ENCODE results near the gene BIN2.

Gene BIN2

DNA sequence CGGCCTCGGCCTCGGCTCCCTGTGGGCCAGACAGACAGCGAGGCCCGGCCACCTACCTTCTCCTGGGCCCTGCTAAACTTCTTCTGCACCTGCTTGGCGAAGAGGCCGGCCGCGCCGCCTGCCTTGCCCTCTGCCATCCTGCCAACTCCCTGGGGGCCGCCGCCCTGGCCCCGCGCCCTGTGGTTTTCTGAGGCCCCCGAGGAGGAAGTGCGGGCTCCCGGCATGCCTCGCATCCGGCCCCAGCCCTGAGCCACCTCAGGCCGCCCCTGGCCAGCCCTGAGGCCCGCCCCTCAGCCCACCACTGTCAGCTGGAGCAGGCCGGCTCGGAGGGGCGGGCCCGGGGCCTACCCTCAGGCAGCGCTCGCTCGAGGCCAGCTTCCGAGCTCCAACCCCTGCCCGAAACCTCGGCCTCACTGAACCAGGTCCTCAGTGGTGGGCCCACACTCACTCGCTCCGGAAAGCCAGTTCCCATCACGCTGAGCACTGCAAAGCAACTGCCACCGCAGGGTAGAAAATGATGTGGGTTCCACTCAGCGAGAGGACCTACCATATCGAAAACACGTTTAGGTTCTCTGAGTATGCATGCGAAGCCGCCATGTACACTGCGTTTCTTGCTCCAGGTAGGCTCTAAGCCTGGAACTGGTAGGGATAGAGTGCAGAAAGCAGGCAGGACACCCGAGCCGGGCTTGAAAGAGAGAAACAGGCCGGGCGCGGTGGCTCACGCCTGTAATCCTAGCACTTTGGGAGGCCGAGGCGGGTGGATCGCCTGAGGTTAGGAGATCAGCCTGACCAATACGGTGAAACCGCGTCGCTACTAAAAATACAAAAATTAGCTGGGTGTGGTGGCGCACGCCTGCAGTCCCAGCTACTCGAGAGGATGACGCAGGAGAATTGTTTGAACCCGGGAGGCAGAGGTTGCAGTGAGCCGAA, at the start of gene BIN2:
TSS of gene BIN2 (minus strand) at position 209 of the 930 bp plus-strand sequence. CDS start at position 137, 72 bp downstream.
- peak; percentile 60 for DNase-seq (ENCODE audit: low read depth)

DNA sequence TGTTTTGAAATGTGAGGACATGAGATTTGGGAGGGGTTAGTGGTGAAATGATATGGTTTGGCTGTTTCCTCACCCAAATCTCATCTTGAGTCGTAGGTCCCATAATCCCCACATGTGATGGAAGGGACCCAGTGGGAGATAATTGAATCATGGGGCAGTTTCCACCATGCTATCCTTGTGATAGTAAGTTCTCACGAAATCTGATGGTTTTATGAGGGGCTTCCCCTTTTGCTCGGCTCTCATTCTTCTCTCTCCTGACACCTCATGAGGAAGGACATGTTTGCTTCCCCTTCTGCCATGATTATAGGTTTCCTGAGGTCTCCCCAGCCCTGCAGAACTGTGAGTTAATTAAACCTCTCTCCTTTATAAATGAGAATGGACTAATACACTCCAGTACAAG, 49.2 kb upstream of the BIN2 start:
- no peak for DNase-seq (ENCODE audit: low read depth)

DNA sequence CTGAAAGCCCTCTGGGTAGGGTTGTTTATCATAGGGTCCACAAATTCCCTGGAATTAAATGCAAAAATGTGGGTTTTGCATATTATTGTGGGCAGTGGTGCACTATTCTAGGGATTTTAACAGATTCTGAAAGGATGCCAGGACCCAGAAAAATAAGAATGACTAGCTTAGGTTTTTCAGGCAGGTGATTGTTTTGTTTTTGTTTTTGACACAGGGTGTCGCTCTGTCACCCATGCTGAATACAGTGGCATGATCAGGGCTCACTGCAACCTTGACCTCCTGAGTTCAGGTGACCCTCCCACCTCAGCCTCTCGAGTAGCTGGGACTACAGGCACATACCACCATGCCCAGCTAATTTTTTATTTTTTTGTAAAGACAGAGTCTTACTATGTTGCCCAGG, 48.0 kb upstream of the BIN2 start:
- DNase-seq (ENCODE audit: low read depth), result no peak

DNA sequence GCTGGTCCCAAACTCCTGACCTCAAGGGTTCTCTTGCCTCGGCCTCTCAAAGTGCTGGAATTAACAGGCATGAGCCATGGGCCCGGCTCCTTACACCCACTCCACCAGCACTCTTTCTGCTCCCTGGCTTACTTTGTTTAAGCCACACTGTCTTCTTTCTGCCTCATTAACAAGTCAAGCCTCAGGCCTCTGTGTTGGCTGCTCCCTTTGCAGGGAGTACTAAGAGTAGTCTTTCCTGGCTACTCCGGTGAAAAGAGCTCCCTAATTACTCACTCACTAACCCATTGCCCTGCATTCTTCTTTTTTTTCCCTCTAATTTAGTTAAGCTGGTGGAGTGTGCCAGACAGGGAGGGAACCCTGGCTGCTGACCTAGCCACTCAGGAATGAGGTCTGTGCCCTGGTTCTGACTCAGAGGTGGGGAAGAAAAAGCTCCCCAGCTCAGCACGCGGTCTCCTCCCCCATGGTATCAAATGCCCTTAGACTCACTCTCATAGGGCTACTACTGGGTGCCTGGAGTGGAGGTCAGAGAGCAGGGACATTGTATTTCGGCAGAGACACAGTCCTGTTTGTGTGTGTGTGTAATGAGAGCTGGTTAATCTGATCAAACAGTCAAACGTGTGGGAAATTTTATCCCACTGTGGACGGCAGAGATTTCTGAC, 47.5 kb upstream of the BIN2 start:
- DNase-seq (ENCODE audit: low read depth), result no peak

DNA sequence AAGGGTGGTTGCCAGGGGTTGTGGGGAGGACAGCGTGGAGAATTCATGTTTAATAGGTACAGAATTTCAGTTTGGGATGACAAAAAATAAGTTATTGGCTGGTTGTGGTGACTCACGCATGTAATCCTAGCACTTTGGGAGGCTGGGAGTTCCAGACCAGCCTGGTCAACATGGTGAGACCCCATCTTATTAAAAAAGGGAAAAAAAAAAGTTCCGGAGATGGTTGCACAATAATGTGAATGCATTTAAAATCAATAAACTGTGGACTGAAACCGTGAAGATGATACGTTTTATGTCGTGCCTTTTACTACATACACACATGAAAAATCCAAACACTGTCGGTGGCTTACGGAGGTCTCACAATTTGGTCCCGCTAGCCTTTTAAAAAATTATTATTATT, 46.7 kb upstream of the BIN2 start:
- no peak for DNase-seq (ENCODE audit: low read depth)

DNA sequence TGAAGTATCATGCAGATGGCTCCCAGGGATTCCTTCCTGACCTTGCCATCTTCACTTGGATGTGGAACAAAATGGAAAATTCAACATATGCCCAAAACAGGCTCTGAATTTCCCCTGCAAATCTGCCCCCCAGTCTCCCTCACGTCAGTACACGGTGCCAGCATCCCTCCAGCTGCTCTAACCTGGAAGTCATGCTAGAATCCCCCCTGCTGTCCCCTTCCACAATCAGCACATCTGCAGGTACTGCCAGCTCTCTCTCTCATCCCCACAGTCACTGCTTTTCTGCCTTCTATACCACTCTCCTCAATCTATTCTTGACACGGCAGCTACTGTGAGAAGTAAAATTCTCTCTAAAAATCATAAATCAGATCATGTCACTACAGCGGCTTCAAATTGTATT, 45.6 kb upstream of the BIN2 start:
- DNase-seq (ENCODE audit: low read depth), result no peak

DNA sequence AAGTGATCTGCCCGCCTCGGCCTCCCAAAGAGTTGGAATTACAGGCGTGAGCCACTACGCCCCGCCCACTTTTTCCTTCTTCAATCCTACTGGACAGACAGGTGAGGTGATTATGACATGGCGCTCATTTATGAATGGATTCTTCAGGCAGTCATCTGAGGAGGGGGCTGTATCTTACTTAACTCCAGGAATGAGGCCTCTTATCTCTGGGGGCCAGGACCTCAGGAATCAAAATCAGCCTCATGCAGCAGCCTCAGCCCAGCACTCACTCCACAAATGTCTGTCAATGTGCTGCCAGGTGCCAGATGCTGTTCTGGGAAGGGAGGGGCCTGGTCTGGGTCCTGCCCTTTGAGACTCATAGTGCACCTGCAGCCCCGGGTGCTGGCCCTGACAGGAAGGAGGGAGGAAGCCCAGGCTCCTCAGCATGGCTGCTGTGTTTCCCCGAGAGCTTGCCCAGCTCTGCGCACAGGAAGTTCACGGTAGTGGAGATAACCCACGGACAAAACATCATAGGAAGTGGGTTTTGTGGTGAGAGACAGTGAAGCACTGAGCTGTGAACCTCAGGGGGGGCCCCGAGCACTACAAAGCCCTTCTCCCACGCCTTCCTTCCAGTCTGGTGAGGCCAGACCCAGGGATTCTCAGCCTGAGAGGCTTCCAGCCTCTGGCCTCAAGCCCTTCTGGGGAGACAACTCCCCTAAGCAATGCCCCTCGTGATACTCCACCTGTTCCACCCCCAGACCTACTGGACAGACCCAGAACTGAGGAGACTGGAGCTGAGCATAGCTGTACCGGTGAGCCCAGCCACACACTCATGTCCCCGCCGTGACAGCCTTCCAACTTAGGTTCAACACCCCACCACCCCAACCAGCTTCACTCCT, 44.9 kb upstream of the BIN2 start:
- DNase-seq (ENCODE audit: low read depth), result peak; percentile 75

DNA sequence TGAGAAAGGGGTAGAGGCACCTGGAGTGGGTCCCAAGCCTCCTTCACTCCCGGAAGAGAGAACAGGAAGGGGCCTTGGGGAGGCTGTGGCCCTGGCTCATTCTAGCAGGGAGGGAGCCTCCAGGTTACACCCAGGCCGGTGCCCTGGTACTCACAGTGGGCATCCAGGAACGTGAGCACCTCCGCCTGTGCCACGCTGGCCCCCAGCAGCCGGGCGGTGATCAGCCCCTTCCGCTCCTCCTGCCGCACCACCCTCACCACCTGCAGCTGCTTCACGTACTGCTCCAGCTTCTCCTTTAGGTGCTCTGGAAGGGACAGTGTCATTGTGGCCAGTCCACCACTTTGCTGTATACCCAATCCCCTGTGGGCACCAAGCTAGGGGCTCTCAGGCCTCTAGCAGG, 41.3 kb upstream of the BIN2 start:
- no peak for DNase-seq (ENCODE audit: low read depth)

DNA sequence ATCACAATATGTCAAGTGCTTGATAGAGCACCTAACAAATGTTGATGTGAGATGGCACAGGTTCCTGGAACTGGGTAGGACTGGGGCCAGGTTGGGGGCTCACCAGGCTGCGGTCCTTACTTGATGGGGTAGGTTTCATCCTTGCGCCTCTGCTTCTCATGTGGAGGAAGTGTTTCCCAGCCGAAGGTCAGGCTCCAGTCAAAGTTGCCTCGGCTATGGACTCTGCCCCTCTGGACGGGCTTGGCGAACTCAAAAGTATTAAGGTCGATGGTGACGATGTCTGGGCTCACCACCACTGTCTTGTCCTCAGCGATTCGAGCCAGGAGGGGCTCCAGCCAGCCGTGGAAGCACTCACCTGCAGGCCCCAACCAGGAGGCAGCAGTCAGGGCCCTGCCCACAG, 40.0 kb upstream of the BIN2 start:
- DNase-seq (ENCODE audit: low read depth), result no peak

DNA sequence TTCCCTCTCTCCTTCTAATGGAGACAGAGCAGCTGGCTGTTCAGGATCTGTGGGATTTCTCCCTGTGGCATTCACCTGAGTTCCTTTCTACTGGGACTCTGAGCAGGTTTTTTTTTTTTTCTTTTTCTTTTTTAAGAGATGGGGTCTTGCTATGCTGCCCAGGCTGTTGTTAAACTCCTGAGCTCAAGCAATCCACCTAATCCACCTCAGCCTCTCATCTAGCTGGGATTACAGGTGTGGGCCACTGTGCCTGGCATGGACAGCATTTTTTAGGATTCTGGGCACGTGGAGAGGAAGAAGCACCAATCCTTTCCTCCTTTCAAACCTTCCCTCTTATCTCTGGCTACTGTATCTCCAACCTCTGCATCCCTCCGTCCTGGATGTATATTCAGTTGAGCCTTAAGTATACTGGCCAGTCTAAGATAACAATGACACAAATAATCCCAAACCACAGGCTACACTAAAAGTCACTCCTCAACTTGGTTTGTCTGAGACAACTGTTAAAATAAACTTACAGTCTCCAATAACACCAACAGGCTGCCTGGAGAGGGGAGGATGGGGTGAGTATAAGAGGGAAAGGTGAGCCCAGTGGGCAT, 38.9 kb upstream of the BIN2 start:
- no peak for DNase-seq (ENCODE audit: low read depth)

DNA sequence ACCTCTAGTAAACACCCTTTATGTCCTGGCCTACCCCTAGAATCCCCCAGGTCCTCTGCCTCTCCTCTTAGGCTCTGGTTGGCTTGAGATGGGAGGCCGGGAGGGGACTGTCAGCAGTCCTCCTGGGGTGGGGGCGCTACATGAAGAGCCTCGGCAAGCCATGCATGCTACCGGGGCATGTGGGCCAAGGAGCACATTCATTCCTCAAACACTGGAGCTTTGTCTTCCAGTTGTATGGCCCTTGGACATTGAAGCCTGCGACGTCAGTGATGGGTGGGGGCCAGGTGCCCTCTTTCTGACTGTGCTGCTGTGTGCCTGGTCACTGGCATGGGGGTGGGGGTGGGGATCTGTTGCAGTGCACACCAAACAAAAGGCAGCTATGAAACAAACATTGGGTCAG, 38.3 kb upstream of the BIN2 start:
- no peak for DNase-seq (ENCODE audit: low read depth)

DNA sequence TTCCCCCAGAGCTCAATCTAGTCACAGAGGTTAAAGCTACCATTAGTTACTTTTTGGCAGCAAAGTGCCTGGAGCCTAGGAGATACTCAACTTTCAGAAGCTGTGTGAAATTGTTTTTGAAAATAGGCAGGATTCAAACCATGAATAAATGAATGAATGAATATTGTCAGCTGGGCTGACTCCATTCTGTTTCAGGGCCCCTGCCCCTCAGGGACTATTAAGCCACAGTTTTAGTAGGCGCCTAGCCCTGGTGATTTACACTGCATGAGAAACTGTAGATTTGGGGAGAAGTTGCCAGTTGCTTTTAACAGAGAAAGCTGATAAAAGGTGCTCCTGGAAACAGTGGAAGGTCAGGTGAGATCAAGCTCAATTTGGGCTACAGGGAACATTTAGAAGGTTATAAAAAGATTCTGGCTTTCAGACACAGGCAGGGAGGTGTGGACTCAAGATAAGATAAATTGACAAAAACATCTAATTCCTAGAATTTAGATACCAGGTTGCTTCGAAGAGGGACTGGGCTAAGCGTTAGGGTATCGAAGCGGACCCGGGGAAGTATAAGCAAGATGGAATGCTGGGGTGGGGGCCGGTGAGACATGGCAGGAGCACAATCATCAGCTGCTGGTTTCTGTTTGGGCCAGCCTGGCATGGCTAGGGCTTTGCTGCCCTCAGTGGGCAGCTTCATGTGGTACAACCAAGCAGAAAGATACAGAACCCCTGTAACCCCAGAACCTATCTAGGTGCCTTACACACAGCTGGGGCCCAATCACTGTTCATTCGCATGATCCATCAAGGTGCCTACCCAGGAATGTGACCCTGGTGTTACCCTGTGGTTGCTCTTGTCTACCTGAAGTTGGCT, 37.4 kb upstream of the BIN2 start:
- DNase-seq (ENCODE audit: low read depth), result no peak

DNA sequence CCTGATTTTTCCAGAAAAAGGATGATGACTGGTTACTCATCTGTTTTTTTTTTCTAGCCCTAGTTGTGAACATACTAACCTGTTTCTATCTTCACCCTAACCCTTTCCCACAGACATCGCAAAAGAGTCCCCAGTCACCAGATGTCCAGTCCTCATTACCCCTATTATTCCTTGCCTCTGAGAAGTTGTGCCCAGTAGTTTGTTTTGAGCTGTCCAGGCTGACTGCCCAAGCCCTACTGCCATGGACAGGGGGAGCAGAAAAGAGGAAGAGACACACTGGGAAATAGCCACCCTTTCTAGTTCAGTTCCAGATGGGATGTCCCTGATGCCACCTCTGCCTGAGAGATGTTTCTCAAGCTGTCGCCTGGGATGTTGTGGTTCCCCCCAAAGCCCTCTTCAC, 36.3 kb upstream of the BIN2 start:
- no peak for DNase-seq (ENCODE audit: low read depth)

DNA sequence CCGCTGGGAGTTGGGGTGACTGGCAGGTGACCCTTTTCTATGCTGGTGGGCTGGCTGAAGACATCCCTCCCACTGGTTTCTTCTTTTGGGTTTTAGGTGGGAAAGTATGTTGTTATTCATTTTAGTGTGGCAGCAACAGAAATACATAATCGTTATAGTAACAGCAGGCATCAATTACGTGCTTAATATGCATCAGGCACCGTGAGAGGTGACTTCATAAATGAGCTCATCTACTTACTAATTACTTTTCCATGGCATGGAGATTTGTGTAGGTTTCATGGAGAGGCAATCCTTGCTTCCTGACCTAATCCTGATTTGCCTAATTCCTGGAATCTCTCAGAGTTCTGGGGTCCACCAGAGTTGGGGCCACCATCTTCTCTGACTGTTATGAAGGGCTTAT, 35.9 kb upstream of the BIN2 start:
- no peak for DNase-seq (ENCODE audit: low read depth)

DNA sequence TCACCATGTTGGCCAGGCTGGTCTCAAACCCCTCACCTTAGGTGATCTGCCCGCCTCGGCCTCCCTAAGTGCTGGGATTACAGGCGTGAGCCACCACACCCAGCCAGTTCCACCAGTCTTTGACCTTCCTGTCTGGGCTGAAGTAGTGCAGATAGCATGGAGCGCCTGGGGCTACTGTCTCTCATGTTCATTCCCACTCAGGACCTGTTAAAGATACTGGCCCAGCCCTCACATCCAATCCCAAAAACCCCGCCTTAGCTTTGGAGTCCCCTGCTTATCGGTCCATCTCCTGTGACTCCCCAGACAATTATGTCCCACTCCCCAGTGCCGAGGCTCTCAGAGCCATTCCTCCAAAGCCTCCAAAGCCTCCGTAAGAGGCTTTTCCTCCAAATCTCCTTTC, 34.5 kb upstream of the BIN2 start:
- DNase-seq (ENCODE audit: low read depth), result no peak

DNA sequence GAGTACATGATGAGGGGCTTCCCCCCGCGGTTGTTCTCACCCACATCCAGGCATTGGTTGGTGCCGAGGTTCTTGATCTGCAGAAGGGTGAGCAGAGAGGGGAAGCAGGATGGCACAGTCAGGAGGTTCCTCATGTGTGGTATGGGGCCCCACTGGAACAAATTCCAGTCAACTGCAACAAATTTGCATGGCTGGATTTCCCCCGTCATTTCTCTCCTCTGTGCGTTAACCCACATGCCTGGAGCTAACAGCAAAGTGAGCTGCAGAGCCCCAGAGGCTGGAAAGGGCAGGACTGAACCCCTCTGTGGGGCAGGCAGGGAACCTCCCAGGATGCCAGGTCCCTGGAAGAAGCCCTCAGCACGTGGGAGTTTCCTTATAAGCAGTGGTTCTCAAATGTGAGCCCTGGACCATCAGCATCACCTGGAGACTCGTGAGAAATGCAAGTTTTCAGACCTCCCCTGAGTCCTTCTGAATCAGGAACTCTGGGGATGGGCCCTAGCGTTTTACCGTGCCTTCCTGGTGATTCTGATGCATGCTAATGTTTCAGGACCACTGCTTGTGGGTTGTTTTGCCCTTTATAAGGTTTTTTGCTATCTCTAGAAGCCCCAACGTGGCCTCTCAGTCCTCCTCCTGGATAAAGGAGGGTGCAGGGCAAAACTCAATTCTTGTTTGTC, 33.5 kb upstream of the BIN2 start:
- DNase-seq (ENCODE audit: low read depth), result no peak

DNA sequence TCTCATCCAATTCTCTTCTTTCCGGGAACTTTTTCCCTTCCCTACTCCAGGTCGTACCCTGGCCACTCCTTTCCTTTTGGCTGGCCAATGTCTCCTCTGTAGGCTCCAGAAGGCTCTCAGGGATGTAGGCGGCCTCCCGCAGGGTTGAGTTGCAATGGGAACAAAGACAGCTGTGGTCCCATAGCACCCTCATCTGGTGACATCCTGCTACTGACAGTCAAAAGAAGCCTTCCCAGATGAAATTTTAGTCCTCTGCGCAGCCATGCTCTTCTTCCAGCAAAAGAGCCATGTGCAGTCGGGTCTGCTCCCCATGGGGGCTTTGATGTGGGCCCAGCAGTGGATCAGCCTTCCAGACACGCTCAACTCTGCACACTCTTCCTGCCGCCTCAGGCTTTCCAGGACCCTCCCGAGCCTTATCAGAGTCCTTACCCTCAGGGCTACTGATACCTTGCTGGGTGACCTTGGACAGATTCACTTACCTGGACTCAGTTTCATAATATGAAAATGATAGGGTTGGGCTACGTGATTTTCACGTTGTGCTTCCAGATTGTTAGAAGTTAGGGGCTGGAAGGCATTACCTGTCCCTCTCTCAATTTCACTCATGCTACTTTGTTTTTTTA, 28.0 kb upstream of the BIN2 start:
- DNase-seq (ENCODE audit: low read depth), result no peak

DNA sequence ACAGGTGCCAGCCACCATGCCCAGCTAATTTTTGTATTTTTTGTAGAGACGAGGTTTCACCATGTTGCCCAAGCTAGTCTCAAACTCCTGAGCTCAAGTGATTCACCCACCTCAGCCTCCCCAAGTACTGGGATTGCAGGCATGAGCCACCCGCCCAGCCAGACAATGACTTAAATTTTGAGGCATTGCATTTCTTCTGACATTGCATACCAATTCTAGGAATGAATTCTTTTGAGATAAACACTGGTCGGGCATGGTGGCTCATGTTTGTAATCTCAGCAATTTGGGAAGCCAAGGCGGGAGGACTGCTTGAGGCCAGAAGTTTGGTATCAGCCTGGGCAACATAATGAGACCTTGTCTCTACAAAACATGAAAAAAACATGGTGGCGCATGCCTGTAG, 25.1 kb upstream of the BIN2 start:
- no peak for DNase-seq (ENCODE audit: low read depth)

DNA sequence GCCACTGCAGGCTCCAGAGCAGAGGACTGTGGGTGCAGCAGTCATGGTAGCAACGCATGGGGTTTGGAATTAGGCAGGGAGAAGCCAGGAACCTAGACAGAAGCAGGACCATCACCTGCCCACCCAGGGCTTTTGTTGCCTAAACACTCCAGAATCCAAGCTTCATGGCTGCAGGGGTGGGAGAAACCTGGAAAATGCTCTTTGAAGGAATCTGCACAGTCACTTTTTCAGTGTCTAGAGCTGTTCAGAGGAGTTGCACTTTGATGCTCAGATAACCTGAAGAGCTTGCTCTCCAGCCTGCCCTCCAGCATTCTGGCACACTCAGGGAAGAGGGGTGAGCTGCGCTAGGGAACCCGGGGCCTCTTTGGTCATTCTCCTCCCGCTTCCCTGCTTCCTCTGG, 24.1 kb upstream of the BIN2 start:
- DNase-seq (ENCODE audit: low read depth), result no peak

DNA sequence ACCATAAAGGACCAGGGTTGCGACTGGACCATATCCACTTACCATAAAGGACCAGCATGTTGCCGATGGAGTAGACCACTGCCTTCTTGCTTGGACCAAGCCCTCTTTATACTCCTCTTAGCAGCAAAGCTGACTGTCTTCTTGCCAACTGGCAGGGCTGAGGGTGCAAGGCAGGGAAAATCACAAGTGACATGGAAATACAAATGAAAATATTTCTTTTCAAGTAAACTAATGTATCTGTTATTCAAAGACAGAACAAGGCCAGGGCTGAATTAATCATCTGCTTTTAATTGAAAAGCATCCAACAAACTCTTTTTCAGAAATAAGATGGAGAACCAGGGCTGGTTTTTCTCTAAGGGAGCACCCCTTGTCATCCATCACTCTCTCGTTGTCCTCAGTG, 22.6 kb upstream of the BIN2 start, which contains the start of gene CELA1:
TSS of gene CELA1 (minus strand) at position 99 of the 400 bp plus-strand sequence. CDS start at position 58, 41 bp downstream.
- no peak for DNase-seq (ENCODE audit: low read depth)

All from stimulated activated CD8-positive, alpha-beta memory T cell treated with anti-CD3 and anti-CD28 coated beads, Interleukin-12 subunit alpha, Interleukin-12 subunit beta, amount 100 ng/mL, for 4 hours (primary cell).